Osteoblast (primary cell): ENCODE measurements around the gene PRXL2B. TPM values are rescaled to one million over a fixed set of nuclear protein-coding genes. Genes with fewer than 3 reads are reported as not detected.
"Not testable (repeated sequence)": the region's sequence is repeated elsewhere in the genome, so short reads cannot be mapped to it uniquely, and the experiment has no call there.

ENCODE experiments used
- DNase-seq: peaks from one replicate; pipeline ENCODE4 v3.0.0; 2011; ENCODE audit warnings: low spot score, mixed read lengths; ENCODE audit not compliant: insufficient read length; ENCODE audit errors: missing footprints
- H2AFZ ChIP-seq: 2 replicates; pipeline ENCODE4 v1.6.0; 2011; ENCODE audit warnings: mild to moderate bottlenecking, low read length
- H3K27ac ChIP-seq: 2 replicates; pipeline ENCODE4 v1.5.1; 2011; ENCODE audit warnings: mild to moderate bottlenecking, low read depth, low read length, moderate library complexity
- H3K27me3 ChIP-seq: 2 replicates; pipeline ENCODE4 v1.6.0; 2012; ENCODE audit warnings: mild to moderate bottlenecking, control low read depth, inconsistent platforms, low read length, moderate library complexity; ENCODE audit not compliant: insufficient read depth
- H3K36me3 ChIP-seq: 2 replicates; pipeline ENCODE4 v1.5.1; 2011; ENCODE audit warnings: mild to moderate bottlenecking, low read length, control low read depth, moderate library complexity; ENCODE audit not compliant: insufficient read depth
- H3K4me1 ChIP-seq: 2 replicates; pipeline ENCODE4 v1.5.1; 2011; ENCODE audit warnings: mild to moderate bottlenecking, low read length, control low read depth, moderate library complexity; ENCODE audit not compliant: insufficient read depth
- H3K4me2 ChIP-seq: 2 replicates; pipeline ENCODE4 v1.6.0; 2011; ENCODE audit warnings: mild to moderate bottlenecking, low read length; ENCODE audit not compliant: insufficient read depth
- H3K4me3 ChIP-seq: fragments of 200-600 bp; sonication (generic); 3 replicates; pipeline ENCODE4 v1.5.1; 2012; ENCODE audit warnings: mild to moderate bottlenecking, low read length, inconsistent platforms; ENCODE audit not compliant: insufficient read depth
- H3K79me2 ChIP-seq: 2 replicates; pipeline ENCODE4 v1.6.0; 2012; ENCODE audit warnings: mild to moderate bottlenecking, low read length, control low read depth, inconsistent platforms; ENCODE audit not compliant: insufficient read depth
- H3K9me3 ChIP-seq: 2 replicates; pipeline ENCODE4 v1.5.1; 2011; ENCODE audit warnings: low read depth, low read length, control low read depth
- H4K20me1 ChIP-seq: 2 replicates; pipeline ENCODE4 v1.6.0; 2012; ENCODE audit warnings: mild to moderate bottlenecking, low read length, control low read depth; ENCODE audit not compliant: insufficient read depth
- CTCF ChIP-seq: IDR thresholded peaks from 2 replicates; pipeline ENCODE4 v1.5.1; 2011; ENCODE audit warnings: mild to moderate bottlenecking, low read depth, low read length, moderate library complexity; ENCODE audit errors: extremely low read depth
- total RNA-seq: library from RNA; depleted of rRNA; stranded (reverse); fragments of >200 nt; gene quantifications from 2 replicates; pipeline ENCODE4 v1.2.3, GENCODE V29; 2012

The PRXL2B gene
- total RNA-seq, 1 donor = 8.0 TPM

- peaks cover 14% of the 10 kb centered on the region for H3K4me1 ChIP-seq
- peak overlapping the region; percentile 36 for H3K4me3 ChIP-seq
- no peaks in the 10 kb centered on the region for H3K36me3 ChIP-seq
- DNase-seq = peak; percentile 100
- H3K27ac ChIP-seq = no peak overlapping the region
- H3K4me2 ChIP-seq = peak overlapping the region; percentile 67
- H3K9me3 ChIP-seq = no peaks in the 10 kb centered on the region
- peak; percentile 90 for TF ChIP-seq CTCF
- H3K27me3 ChIP-seq = no peaks in the 10 kb centered on the region
- H4K20me1 ChIP-seq = no peaks in the 10 kb centered on the region
- H2AFZ ChIP-seq = peak overlapping the region; percentile 57
- no peaks in the 10 kb centered on the region for H3K79me2 ChIP-seq
Observed at GRCh38 chr1:2548068-2548589, 38.4 kb upstream of the PRXL2B start.

- H3K36me3 ChIP-seq, H3K4me2 ChIP-seq, H3K79me2 ChIP-seq, DNase-seq, H3K4me3 ChIP-seq, H2AFZ ChIP-seq, H3K27me3 ChIP-seq, H4K20me1 ChIP-seq, H3K9me3 ChIP-seq, H3K27ac ChIP-seq: not testable (repeated sequence)
- H3K4me1 ChIP-seq = peaks cover 14% of the 10 kb centered on the region
Observed at GRCh38 chr1:2549367-2550029, 37.1 kb upstream of the PRXL2B start.

- peak; percentile 29 for DNase-seq
- H3K4me3 ChIP-seq, H3K27me3 ChIP-seq, H4K20me1 ChIP-seq, H3K9me3 ChIP-seq, H3K27ac ChIP-seq, H3K79me2 ChIP-seq, H2AFZ ChIP-seq, H3K36me3 ChIP-seq, H3K4me2 ChIP-seq: not testable (repeated sequence)
- peaks cover 14% of the 10 kb centered on the region for H3K4me1 ChIP-seq
Observed at GRCh38 chr1:2550309-2550861, 36.2 kb upstream of the PRXL2B start.

- DNase-seq = peak; percentile 36
- not testable (repeated sequence) for H4K20me1 ChIP-seq, H3K4me2 ChIP-seq, H3K9me3 ChIP-seq, H2AFZ ChIP-seq, H3K27ac ChIP-seq, H3K36me3 ChIP-seq, H3K27me3 ChIP-seq, H3K4me3 ChIP-seq, H3K79me2 ChIP-seq
- H3K4me1 ChIP-seq = peaks cover 21% of the 10 kb centered on the region
Observed at GRCh38 chr1:2551544-2551943, 35.0 kb upstream of the PRXL2B start.

- TF ChIP-seq CTCF = no peak
- Histone ChIP-seq H3K27ac (no peak overlapping the region), H2AFZ (no peak overlapping the region), H3K79me2 (peaks cover 3% of the 10 kb centered on the region), H3K4me2 (no peak overlapping the region), H4K20me1 (no peaks in the 10 kb centered on the region), H3K4me3 (no peak overlapping the region), H3K4me1 (peaks cover 16% of the 10 kb centered on the region), H3K9me3 (no peaks in the 10 kb centered on the region), H3K27me3 (no peaks in the 10 kb centered on the region), H3K36me3 (no peaks in the 10 kb centered on the region)
- peak; percentile 50 for DNase-seq
Observed at GRCh38 chr1:2552189-2552588, 34.4 kb upstream of the PRXL2B start.

GRCh38 chr1:2553076-2553475, 33.5 kb upstream of the PRXL2B start:
- H2AFZ ChIP-seq, H3K4me3 ChIP-seq, H3K4me2 ChIP-seq, H3K27me3 ChIP-seq, H3K27ac ChIP-seq, H3K36me3 ChIP-seq, H4K20me1 ChIP-seq, H3K9me3 ChIP-seq, H3K79me2 ChIP-seq, DNase-seq: not testable (repeated sequence)
- H3K4me1 ChIP-seq = peaks cover 16% of the 10 kb centered on the region
